ENCODE results near the gene PARVA. TPM values are rescaled to one million over a fixed set of nuclear protein-coding genes. Genes with fewer than 3 reads are reported as not detected.

PARVA gene
- total and polyA plus RNA-seq, 2 of the 4 experiments (the other 2 are of a cell fraction), result 65.2 to 80.2 TPM

DNA sequence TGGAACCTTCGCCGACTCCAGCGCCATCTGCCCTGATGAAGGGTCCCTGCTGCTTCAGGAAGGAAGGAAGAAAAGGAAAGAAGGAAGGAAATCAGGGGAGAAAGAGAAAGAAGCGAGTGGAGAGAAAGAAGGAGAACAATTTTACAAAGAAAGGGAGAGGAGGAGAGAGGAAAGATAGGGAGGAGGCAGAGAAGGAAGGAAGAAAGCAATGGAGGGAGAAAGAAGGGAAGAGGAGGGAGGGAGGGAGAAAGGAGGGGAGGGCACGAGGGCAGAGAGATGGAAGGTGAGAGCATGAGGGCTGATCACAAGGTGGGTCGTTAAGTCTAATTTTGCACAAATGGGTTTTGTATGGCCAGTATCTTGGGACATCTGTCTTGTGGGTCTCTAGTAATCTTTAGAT, 39.2 kb downstream of the PARVA start:
- in situ Hi-C loops (cut with MboI; ENCODE audit: low sequenced_read_pairs) (loop anchor here (10.0 kb wide), 1 partner anchor 488 kb away; no protein-coding TSS in a partner anchor), dilution Hi-C loops (cut with HindIII; ENCODE audit: low sequenced_read_pairs, unreplicated experiment) (no loop called here), intact Hi-C loops (cut with micrococcal nuclease) (no loop called here)
- 100% methylated on average over 4 of the region's 6 CpGs; no CpG with 5 or more reads in 1 of the 2 experiments for WGBS, 2 experiments (ENCODE audit: extremely low coverage in 2 of 2, insufficient read length in 1 of 2)
- Histone ChIP-seq H4K5ac (ENCODE audit: low read depth, low read length) (peak overlapping the region; percentile 52; the same call in 1 of the 2 replicates), H2BK120ac (ENCODE audit: low read depth, low read length) (0 out of 2 replicates have a peak overlapping the region, but pooled peaks have one; percentile 5), H3K18ac (ENCODE audit: low read depth, low read length) (peak overlapping the region; percentile 48; the same call in 1 of the 2 replicates), H3K36me3 (ENCODE audit: control insufficient read depth, insufficient read depth, low read length) (no peaks in the 10 kb centered on the region; the same call in 1 of the 2 replicates), H2BK5ac (ENCODE audit: low read depth, low read length, poor library complexity, severe bottlenecking) (peak overlapping the region; percentile 35), H2AK5ac (ENCODE audit: low read depth, low read length) (peak overlapping the region; percentile 86; the same call in 1 of the 2 replicates), H3K9me1 (ENCODE audit: insufficient read depth, low read length) (peaks cover 23% of the 10 kb centered on the region), H4K8ac (ENCODE audit: low read depth in 2 of 2, low read length in 2 of 2) (peak overlapping the region in 1 of 2 experiments; percentile 29; a peak in 1 of 4 replicates), H3K14ac (replicated peaks; ENCODE audit: low read depth, low read length) (no peak overlapping the region; the same call in 1 of the 2 replicates), H4K20me1 (ENCODE audit: insufficient read depth, low read length) (peaks cover 17% of the 10 kb centered on the region), H3K4me2 (ENCODE audit: low read depth, low read length) (no peak overlapping the region), H3K4me3 (ENCODE audit: insufficient read depth, low read depth, low read length) (no peak overlapping the region), H2BK20ac (ENCODE audit: low read depth, low read length) (no peak overlapping the region), H3K23ac (ENCODE audit: low read depth, low read length) (peak overlapping the region; percentile 35; the same call in 1 of the 2 replicates), H3K4ac (ENCODE audit: low read depth, low read length) (peak overlapping the region; percentile 36; the same call in 1 of the 2 replicates), H2AK9ac (replicated peaks; ENCODE audit: low read depth, low read length, poor library complexity) (no peak overlapping the region), H3K56ac (ENCODE audit: extremely low read depth, insufficient read depth, low read length) (no peak overlapping the region), H2AFZ (replicated peaks; ENCODE audit: low read length, poor library complexity) (no peak overlapping the region), H3K27me3 (ENCODE audit: control insufficient read depth, insufficient read depth, low read length) (no peaks in the 10 kb centered on the region), H4K91ac (ENCODE audit: insufficient read depth, low read depth, low read length) (peak overlapping the region; percentile 35; the same call in 1 of the 2 replicates), H3K27ac (ENCODE audit: insufficient read depth, low read length) (peak overlapping the region; percentile 66; the same call in 1 of the 2 replicates), H3K79me1 (ENCODE audit: low read depth in 1 of 2, low read length in 2 of 2) (peaks cover 37 to 92% of the 10 kb centered on the region in 2 experiments), H2BK15ac (ENCODE audit: low read depth, low read length) (no peak overlapping the region; the same call in 1 of the 3 replicates), H3K4me1 (ENCODE audit: control insufficient read depth, insufficient read depth, low read length) (peaks cover 39% of the 10 kb centered on the region), H3K9ac (ENCODE audit: low read depth, low read length) (no peak overlapping the region), H3K9me3 (ENCODE audit: control insufficient read depth, insufficient read depth, low read length) (no peaks in the 10 kb centered on the region)
- ATAC-seq (ENCODE audit: low read depth) (no peak), DNase-seq (no peak)
- BruUV-seq (replicated peaks), result no TSS peak
- ChIA-PET CTCF (no interaction called here), POLR2A (ENCODE audit: unreplicated experiment) (no interaction called here)
- no peak for TF ChIP-seq SMC3 (IDR thresholded peaks at IDR 0.05; ENCODE audit: low read depth, low read length)
- TF ChIP-seq, protein P1, sequence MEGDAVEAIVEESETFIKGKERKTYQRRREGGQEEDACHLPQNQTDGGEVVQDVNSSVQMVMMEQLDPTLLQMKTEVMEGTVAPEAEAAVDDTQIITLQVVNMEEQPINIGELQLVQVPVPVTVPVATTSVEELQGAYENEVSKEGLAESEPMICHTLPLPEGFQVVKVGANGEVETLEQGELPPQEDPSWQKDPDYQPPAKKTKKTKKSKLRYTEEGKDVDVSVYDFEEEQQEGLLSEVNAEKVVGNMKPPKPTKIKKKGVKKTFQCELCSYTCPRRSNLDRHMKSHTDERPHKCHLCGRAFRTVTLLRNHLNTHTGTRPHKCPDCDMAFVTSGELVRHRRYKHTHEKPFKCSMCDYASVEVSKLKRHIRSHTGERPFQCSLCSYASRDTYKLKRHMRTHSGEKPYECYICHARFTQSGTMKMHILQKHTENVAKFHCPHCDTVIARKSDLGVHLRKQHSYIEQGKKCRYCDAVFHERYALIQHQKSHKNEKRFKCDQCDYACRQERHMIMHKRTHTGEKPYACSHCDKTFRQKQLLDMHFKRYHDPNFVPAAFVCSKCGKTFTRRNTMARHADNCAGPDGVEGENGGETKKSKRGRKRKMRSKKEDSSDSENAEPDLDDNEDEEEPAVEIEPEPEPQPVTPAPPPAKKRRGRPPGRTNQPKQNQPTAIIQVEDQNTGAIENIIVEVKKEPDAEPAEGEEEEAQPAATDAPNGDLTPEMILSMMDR (conservative IDR thresholded peaks at IDR 0.05; ENCODE audit: low read depth, low read length), result no peak
- TF ChIP-seq MAFK (IDR thresholded peaks at IDR 0.05; ENCODE audit: low read depth, low read length), result no peak
- no peak for TF ChIP-seq RCOR1 (IDR thresholded peaks at IDR 0.05; ENCODE audit: insufficient replicate concordance, low read length)
- TF ChIP-seq FOS (IDR thresholded peaks at IDR 0.05; ENCODE audit: low read depth, low read length), result no peak
- no peak for TF ChIP-seq POLR2A (IDR thresholded peaks at IDR 0.05; ENCODE audit: low read depth, low read length)
- TF ChIP-seq RFX5 (IDR thresholded peaks at IDR 0.05; ENCODE audit: low read depth, low read length), result no peak
